H54 (cell line): ENCODE measurements around the gene MYO1D.
A peak's percentile ranks its signal among the peaks of the same experiment; 100 is the strongest.
"Not testable (repeated sequence)": the region's sequence is repeated elsewhere in the genome, so short reads cannot be mapped to it uniquely, and the experiment has no call there.

Experiments
- DNase-seq: peaks from one replicate; pipeline ENCODE4 v3.0.0; 2011; ENCODE audit warnings: low spot score, mixed read lengths; ENCODE audit not compliant: insufficient read length
- FAIRE-seq: peaks from 3 replicates; lab custom pipeline; 2011; peaks lifted over from hg19 to GRCh38; lab: Jason Lieb, UNC
- POLR2A ChIP-seq: IDR thresholded peaks from 2 replicates; pipeline ENCODE4 v1.6.1; 2011; ENCODE audit warnings: low read depth, mild to moderate bottlenecking, low read length

MYO1D gene

DNA sequence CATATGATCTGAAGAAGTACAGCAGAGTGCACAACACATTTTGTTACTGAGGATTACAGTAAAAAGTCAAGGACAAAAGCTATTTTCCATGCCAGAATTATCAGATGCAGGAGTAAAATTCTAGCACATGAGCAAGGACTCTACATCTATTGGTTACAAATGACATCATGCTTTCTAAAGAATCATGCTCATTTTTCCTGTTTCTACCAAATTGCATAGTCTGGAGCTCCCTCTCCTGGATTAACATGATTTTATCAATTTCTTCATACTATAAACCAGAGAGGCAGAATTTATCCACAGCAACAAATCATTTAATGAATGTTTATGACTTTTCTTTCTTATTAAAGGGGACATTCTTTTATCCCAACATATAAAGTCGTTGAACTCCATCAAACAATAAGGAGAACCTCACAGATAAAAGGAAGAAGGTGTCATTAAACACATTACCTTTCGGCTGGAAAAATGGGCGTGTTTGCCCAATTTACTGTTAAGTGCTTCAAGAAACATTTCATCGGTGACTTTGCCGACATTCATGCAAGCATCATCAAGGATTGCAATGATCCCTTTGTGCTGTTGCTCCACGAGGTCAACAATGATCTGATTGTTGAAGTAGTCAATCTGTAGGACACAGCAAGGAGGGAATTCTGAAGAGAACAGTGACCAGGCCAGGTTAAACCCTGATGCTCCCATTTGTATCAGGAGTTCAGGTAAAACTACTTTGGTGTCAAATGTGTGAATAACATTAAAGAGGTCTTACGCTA is 121.7 kb downstream of the MYO1D start:
- DNase-seq (peak; percentile 6), FAIRE-seq (no peak)
- TF ChIP-seq POLR2A = no peak

GRCh38 chr17:32752934-32753333 is 124.0 kb downstream of the MYO1D start:
- TF ChIP-seq POLR2A = no peak

DNA sequence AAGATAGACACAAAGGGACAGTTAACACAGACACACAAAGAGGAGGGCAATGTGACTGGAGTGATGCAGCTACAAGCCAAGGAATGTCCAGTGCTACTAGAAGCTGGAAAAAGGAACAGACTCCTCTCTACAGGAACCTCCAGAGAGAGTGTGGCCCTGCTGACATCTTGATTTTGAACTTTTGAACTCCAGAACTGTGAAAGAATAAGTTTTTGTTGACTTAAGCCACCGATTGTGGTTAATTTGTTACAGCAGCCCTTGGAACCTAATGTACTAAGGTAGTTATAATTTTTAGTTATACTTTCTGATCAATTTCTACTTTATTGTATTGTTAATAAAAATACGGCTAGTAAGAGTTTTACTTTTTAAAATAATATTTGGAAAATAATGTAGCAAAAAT is 129.1 kb downstream of the MYO1D start:
- no peak for DNase-seq
- TF ChIP-seq POLR2A = no peak
- no peak for FAIRE-seq

More at GRCh38 chr17:32752934-32753333, 124.0 kb downstream of the MYO1D start:
- FAIRE-seq (no peak), DNase-seq (no peak)

- TF ChIP-seq POLR2A = no peak
- DNase-seq = no peak
- FAIRE-seq = no peak
These were observed 130.2 kb downstream of the MYO1D start for GRCh38 chr17:32746698-32747097.

- TF ChIP-seq POLR2A = no peak
- no peak for FAIRE-seq
- DNase-seq = no peak
These were observed 130.6 kb downstream of the MYO1D start for GRCh38 chr17:32746280-32746679.

DNA sequence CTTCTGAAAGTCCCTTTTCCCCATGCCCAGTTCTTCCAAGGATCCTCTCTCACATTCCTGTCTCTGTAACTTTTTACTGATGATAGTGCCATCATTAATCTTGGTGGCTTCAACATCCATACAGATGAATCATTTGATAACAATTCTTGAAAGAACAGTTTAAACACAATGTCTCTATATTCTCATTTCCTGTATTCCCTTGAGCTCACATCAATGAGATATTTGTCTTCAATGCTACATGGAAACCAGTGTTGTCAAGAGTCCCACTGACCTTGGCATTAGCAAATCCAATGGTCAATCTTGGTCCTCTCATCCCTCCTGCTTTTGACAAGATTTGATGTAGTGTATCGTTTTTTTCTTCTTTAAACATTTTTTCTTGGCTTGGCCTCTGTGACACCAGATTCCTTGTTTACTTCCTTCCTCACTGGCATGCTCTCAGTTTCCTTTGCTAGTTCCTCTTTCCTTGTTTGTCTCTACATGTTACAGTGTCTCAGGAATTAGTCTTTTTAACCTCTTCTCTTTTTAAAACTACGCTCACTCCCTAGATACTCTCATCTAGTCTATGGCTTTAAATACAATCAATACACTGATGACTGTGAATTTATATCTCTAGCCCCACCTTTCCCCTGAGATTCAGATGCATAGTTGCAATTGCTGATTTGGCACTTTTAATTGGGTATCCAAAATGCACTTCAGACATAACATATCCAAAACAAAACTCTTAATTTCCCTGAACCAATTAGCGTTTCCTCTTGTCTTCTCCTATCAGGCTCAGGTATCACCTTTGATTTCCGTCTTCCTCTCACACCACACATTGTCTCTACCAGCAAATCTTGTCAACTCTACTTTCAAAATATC is 134.0 kb downstream of the MYO1D start:
- no peak for TF ChIP-seq POLR2A
- DNase-seq = no peak
- no peak for FAIRE-seq

- DNase-seq (no peak), FAIRE-seq (no peak)
- no peak for TF ChIP-seq POLR2A
These were observed 135.5 kb downstream of the MYO1D start for GRCh38 chr17:32741381-32741780.

- no peak for TF ChIP-seq POLR2A
- DNase-seq = no peak
- FAIRE-seq = no peak
These were observed 137.2 kb downstream of the MYO1D start for GRCh38 chr17:32739722-32740121.

DNA sequence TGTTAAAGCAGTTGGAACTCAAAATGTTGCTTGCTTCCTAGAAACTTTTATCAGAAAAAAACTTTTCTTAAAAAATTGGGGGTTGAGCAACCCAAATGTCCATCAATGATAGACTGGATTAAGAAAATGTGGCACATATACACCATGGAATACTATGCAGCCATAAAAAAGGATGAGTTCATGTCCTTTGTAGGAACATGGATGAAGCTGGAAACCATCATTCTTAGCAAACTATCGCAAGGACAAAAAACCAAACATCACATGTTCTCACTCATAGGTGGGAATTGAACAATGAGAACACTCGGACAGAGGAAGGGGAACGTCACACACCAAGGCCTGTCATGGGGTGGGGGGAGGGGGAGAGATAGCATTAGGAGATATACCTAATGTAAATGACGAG is 137.8 kb downstream of the MYO1D start:
- DNase-seq, FAIRE-seq: not testable (repeated sequence)

- no peak for TF ChIP-seq POLR2A
- FAIRE-seq (no peak), DNase-seq (no peak)
These were observed 143.5 kb downstream of the MYO1D start for GRCh38 chr17:32733401-32733800.

DNA sequence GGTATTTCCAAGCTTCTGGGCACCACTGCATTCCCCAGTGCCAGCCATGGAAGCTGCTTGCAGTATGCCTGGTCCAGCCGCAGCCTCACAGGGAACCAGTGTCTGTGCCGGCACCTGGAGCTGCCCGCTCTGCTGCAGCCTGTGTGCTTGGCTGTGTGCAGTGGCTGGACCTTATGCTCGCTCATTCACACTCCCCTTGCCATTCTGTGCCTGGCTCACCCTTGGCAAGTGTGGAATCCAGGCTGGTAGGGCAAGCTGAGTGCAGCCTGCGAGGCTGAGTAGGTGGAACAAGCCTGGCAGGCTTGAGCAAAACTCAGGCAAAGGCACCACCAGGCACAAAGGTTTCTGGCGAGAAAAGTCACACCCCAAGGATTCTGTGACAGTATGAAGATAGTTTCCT is 144.0 kb downstream of the MYO1D start:
- no peak for FAIRE-seq
- DNase-seq = no peak
- TF ChIP-seq POLR2A = no peak

DNA sequence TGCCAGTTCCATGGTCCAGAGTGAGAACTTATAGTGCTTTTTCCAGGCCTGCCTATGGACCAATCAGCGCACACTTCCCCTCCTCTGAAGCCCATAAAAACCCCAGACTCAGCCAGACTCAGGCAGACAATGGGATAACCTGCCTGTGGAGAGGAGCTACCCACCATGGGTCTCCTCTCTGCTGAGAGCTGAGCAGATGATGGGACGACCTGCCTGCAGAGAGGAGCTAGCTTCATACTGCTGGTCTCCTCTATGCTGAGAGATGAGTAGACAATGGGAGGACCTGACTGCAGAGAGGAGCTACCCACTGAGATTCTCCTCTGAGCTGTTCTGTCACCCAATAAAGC is 144.7 kb downstream of the MYO1D start:
- DNase-seq (no peak), FAIRE-seq (no peak)
- no peak for TF ChIP-seq POLR2A

DNA sequence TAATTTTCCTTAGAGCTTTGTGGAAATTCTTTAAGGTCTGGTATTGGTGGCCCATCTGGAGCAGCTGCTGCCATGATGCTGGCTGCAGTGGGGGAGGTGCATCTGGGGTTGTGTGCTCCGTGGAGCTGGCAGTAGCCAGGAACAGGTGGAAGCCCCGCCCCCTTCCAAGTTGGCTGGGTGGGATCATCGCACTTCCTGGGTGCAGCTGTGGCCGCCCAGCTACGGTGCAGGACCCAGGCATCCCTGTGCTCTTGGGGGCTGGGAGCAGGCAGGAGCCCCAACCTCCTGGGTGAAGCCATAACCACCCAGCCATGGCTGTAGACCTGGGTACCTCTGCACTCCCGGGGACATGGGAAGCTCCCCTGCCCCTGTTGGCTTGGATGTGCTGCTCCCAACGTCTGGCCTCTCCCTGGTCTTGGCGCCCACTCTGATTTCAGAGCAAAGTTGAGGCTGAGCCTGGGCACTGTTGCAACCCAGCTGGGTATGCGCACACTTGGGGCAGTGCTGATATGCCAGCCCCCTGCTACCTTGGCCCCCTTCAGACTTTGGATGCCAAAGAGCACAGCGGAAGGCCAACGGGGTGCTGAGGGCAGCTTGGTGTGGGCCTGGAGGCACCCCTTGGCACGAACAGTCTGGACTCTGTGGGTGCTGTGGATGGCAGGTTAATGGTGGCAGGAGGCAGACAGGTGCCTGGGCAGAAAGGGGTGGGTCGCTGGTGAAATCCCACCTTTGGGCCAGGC is 145.2 kb downstream of the MYO1D start:
- FAIRE-seq (no peak), DNase-seq (no peak)
- no peak for TF ChIP-seq POLR2A

- no peak for TF ChIP-seq POLR2A
- FAIRE-seq = no peak
- no peak for DNase-seq
These were observed 149.2 kb downstream of the MYO1D start for GRCh38 chr17:32727681-32728080.

- no peak for FAIRE-seq
- DNase-seq = no peak
- TF ChIP-seq POLR2A = no peak
These were observed 151.2 kb downstream of the MYO1D start for GRCh38 chr17:32725697-32726096.
